Loucy (cell line): ENCODE measurements around the gene YEATS4.
"Not testable (repeated sequence)": the region's sequence is repeated elsewhere in the genome, so short reads cannot be mapped to it uniquely, and the experiment has no call there.

Experiments used
- H2AFZ ChIP-seq: fragments of 200-600 bp; sonication (generic); 2 replicates; pipeline ENCODE4 v1.6.0; 2016; ENCODE audit warnings: antibody characterized with exemption, mild to moderate bottlenecking, low read length, moderate library complexity
- H3F3A ChIP-seq: fragments of 200-600 bp; 2 replicates; pipeline ENCODE4 v1.6.0; 2016; ENCODE audit warnings: antibody characterized with exemption, low read depth, mild to moderate bottlenecking
- H3K27me3 ChIP-seq: fragments of 200-600 bp; sonication (generic); 2 replicates; pipeline ENCODE4 v1.6.1; 2014; ENCODE audit warnings: low read length, mild to moderate bottlenecking; ENCODE audit not compliant: insufficient read depth, poor library complexity, severe bottlenecking
- H3K36me3 ChIP-seq: fragments of 200-600 bp; sonication (generic); 2 replicates; pipeline ENCODE4 v1.6.1; 2016; ENCODE audit warnings: low read length; ENCODE audit not compliant: insufficient read depth
- H3K4me1 ChIP-seq: fragments of 200-600 bp; sonication (generic); 2 replicates; pipeline ENCODE4 v1.5.1; 2014; ENCODE audit warnings: low read length, mild to moderate bottlenecking; ENCODE audit not compliant: insufficient read depth, poor library complexity, severe bottlenecking
- H3K4me2 ChIP-seq: fragments of 200-600 bp; sonication (generic); 2 replicates; pipeline ENCODE4 v1.6.0; 2014; ENCODE audit warnings: antibody characterized with exemption, low read length, low read depth, mild to moderate bottlenecking; ENCODE audit not compliant: poor library complexity, severe bottlenecking
- H3K4me3 ChIP-seq: fragments of 200-600 bp; sonication (generic); 2 replicates; pipeline ENCODE4 v1.5.1; 2014; ENCODE audit warnings: low read length, mild to moderate bottlenecking, mixed read lengths; ENCODE audit not compliant: poor library complexity, severe bottlenecking
- H3K79me2 ChIP-seq: fragments of 200-600 bp; sonication (generic); 2 replicates; pipeline ENCODE4 v1.6.1; 2014; ENCODE audit warnings: low read length; ENCODE audit not compliant: insufficient read depth
- H3K9ac ChIP-seq: fragments of 200-600 bp; sonication (generic); 2 replicates; pipeline ENCODE4 v1.6.0; 2014; ENCODE audit warnings: mild to moderate bottlenecking, low read depth, low read length, moderate library complexity; ENCODE audit not compliant: poor library complexity, severe bottlenecking
- H3K9me2 ChIP-seq: fragments of 200-600 bp; sonication (generic); replicated peaks from 2 replicates; pipeline ENCODE4 v1.6.1; 2016; ENCODE audit warnings: low read depth, low read length, mixed read lengths
- H3K9me3 ChIP-seq: fragments of 200-600 bp; sonication (generic); 2 replicates; pipeline ENCODE4 v1.6.1; 2014; ENCODE audit warnings: mild to moderate bottlenecking, antibody characterized with exemption, low read length, low read depth; ENCODE audit not compliant: insufficient read depth
- H4K20me1 ChIP-seq: fragments of 200-600 bp; sonication (generic); 2 replicates; pipeline ENCODE4 v1.6.0; 2014; ENCODE audit warnings: antibody characterized with exemption, low read length, mild to moderate bottlenecking; ENCODE audit not compliant: insufficient read depth, poor library complexity, severe bottlenecking
- EZH2phosphoT487 ChIP-seq: fragments of 200-600 bp; IDR thresholded peaks from 2 replicates; pipeline ENCODE4 v1.6.1; 2018; ENCODE audit warnings: antibody characterized with exemption, mild to moderate bottlenecking, moderate library complexity, borderline replicate concordance
- TF ChIP-seq, protein P1 (sequence below): fragments of 200-600 bp; sonication (generic); conservative IDR thresholded peaks from 2 replicates; pipeline ENCODE4 v1.5.1; 2014; ENCODE audit warnings: mild to moderate bottlenecking, antibody characterized with exemption, low read length

Gene YEATS4

DNA sequence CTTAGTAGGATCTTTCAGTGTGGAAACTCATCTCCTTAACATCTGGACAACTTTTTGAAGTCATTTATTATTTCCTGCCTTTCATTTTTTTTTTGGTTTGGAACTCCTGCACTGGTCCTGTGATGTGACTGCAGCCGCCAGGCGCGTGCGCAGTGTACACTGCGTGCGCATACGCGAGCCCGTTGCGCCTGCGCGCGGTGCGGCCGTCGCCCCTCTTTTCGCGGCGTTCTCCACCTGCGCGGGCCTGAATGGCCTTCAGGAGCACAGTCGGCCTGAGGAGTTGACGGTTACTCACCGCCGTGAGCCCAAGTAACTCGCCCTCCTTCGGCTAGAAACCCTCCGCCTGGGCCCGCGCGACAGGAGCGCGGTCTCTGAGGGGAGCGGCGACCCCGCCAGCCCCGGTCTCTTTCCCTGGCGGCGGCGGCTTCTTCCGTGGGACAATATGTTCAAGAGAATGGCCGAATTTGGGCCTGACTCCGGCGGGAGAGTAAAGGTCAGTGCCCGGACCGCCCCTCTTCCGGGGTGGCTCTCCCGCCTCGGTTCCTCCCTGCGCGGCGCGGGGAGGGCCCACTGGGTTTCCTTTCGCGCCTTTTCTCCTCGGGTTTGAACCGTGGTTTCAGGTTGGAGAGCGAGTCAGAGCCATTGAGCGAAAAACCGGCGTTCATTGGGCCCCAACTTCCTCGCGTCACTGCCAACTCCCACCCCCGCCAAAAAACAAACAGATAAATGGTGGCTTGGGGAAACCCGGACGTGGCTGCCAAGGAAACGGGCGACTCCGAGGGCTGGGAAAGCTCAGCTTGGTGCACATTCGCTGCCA, at the start of gene YEATS4:
YEATS4 (plus strand) TSS at position 213 of the 817 bp plus-strand sequence; CDS start at position 443, 230 bp downstream.
- TF ChIP-seq EZH2phosphoT487, result no peak
- TF ChIP-seq, protein P1, sequence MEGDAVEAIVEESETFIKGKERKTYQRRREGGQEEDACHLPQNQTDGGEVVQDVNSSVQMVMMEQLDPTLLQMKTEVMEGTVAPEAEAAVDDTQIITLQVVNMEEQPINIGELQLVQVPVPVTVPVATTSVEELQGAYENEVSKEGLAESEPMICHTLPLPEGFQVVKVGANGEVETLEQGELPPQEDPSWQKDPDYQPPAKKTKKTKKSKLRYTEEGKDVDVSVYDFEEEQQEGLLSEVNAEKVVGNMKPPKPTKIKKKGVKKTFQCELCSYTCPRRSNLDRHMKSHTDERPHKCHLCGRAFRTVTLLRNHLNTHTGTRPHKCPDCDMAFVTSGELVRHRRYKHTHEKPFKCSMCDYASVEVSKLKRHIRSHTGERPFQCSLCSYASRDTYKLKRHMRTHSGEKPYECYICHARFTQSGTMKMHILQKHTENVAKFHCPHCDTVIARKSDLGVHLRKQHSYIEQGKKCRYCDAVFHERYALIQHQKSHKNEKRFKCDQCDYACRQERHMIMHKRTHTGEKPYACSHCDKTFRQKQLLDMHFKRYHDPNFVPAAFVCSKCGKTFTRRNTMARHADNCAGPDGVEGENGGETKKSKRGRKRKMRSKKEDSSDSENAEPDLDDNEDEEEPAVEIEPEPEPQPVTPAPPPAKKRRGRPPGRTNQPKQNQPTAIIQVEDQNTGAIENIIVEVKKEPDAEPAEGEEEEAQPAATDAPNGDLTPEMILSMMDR, result no peak
- H3K9ac ChIP-seq, result peak within 1 kb of the TSS; percentile 92
- no peaks in the 10 kb centered on the region for H3K9me3 ChIP-seq
- H3K36me3 ChIP-seq, result 0 out of 2 replicates have a peak, but pooled peaks cover 2% of the 10 kb centered on the region
- H2AFZ ChIP-seq, result peak within 1 kb of the TSS; percentile 95
- H3K27me3 ChIP-seq, result no peaks in the 10 kb centered on the region
- H3K4me2 ChIP-seq, result peak within 1 kb of the TSS; percentile 92
- peaks cover 29% of the 10 kb centered on the region for H3K4me1 ChIP-seq
- peaks cover 25% of the 10 kb centered on the region for H4K20me1 ChIP-seq
- peak within 1 kb of the TSS; percentile 99 for H3K4me3 ChIP-seq
- peaks cover 6% of the 10 kb centered on the region; the same call in 1 of the 2 replicates for H3F3A ChIP-seq
- no peaks in the 10 kb centered on the region for H3K9me2 ChIP-seq
- H3K79me2 ChIP-seq, result peaks cover 44% of the 10 kb centered on the region

- no peak for TF ChIP-seq EZH2phosphoT487
- TF ChIP-seq, protein P1, result no peak
- Histone ChIP-seq H3K9me2 (no peaks in the 10 kb centered on the region), H3K27me3 (no peaks in the 10 kb centered on the region), H3F3A (no peaks in the 10 kb centered on the region), H2AFZ (no peak overlapping the region), H3K36me3 (no peaks in the 10 kb centered on the region), H3K4me1 (no peaks in the 10 kb centered on the region), H3K4me3 (no peak overlapping the region), H3K79me2 (no peaks in the 10 kb centered on the region), H3K4me2 (no peak overlapping the region), H3K9ac (no peak overlapping the region), H3K9me3 (no peaks in the 10 kb centered on the region), H4K20me1 (no peaks in the 10 kb centered on the region)
Observed at GRCh38 chr12:69313209-69313608, 46.3 kb upstream of the YEATS4 start.

- H3K4me2 ChIP-seq, result not testable (repeated sequence)
Observed at GRCh38 chr12:69316784-69317183, 42.8 kb upstream of the YEATS4 start.

DNA sequence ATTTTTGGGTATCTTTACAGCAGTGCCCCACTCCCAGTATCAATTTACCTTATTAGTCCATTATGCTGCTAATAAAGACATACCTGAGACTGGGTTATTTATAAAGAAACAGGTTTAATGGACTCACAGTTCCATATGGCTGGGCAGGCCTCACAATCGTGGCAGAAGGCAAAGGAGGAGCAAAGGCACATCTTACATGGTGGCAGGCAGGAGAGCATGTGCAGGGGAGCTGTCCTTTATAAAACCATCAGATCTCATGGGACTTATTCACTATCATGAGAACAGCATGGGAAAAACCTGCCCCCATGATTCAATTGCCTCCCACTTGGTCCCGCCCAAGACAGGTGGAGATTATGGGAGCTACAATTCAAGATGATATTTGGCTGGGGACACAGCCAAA, 42.3 kb upstream of the YEATS4 start:
- H3K9me2 ChIP-seq, H3K4me2 ChIP-seq, H4K20me1 ChIP-seq, H3K4me1 ChIP-seq, H2AFZ ChIP-seq, H3K36me3 ChIP-seq, H3K9ac ChIP-seq, H3K4me3 ChIP-seq, H3K27me3 ChIP-seq, H3K9me3 ChIP-seq, H3F3A ChIP-seq, H3K79me2 ChIP-seq: not testable (repeated sequence)

More at GRCh38 chr12:69316784-69317183, 42.8 kb upstream of the YEATS4 start:
- not testable (repeated sequence) for H3K9me2 ChIP-seq, H4K20me1 ChIP-seq, H3K9me3 ChIP-seq, H2AFZ ChIP-seq, H3K27me3 ChIP-seq, H3K36me3 ChIP-seq, H3K4me1 ChIP-seq, H3F3A ChIP-seq, H3K4me3 ChIP-seq, H3K79me2 ChIP-seq, H3K9ac ChIP-seq
